Calu3 (cell line): ENCODE data around the gene BGLAP. TPM values are rescaled to one million over a fixed set of nuclear protein-coding genes. Genes with fewer than 3 reads are reported as not detected.

ENCODE experiments used
- BruUV-seq: library from RNA; stranded (reverse); fragments of 400-500 nt; replicated peaks from 2 replicates; lab custom pipeline; 2021; lab: Mats Ljungman, UMichigan
- CTCF ChIA-PET: fragments of 300-600 bp; sonication (Branson Sonifier 250); formaldehyde crosslinking; loops from one replicate; lab custom pipeline; 2022; ENCODE audit warnings: antibody characterized with exemption; lab: Charles Lee
- DNase-seq: peaks from one replicate; pipeline ENCODE4 v3.0.0; 2022
- H3K27ac Mint-ChIP-seq: one replicate; pipeline ENCODE4 v1.8.0; 2022; ENCODE audit warnings: mixed read lengths; ENCODE audit not compliant: unreplicated experiment
- H3K27me3 Mint-ChIP-seq: one replicate; pipeline ENCODE4 v1.8.0; 2022; ENCODE audit warnings: mixed read lengths; ENCODE audit not compliant: unreplicated experiment
- H3K36me3 Mint-ChIP-seq: one replicate; pipeline ENCODE4 v1.8.0; 2022; ENCODE audit warnings: mild to moderate bottlenecking, moderate library complexity, mixed read lengths; ENCODE audit not compliant: insufficient read depth, unreplicated experiment
- H3K4me1 Mint-ChIP-seq: one replicate; pipeline ENCODE4 v1.8.0; 2022; ENCODE audit warnings: mild to moderate bottlenecking, low read depth, mixed read lengths; ENCODE audit not compliant: unreplicated experiment
- H3K4me3 Mint-ChIP-seq: one replicate; pipeline ENCODE4 v1.8.0; 2022; ENCODE audit warnings: mild to moderate bottlenecking, low read depth, moderate library complexity, mixed read lengths; ENCODE audit not compliant: unreplicated experiment
- H3K9me3 Mint-ChIP-seq: one replicate; pipeline ENCODE4 v1.8.0; 2022; ENCODE audit warnings: low read depth, mixed read lengths; ENCODE audit not compliant: unreplicated experiment
- CTCF ChIP-seq: fragments of 200-600 bp; IDR thresholded peaks from one replicate; pipeline ENCODE4 v1.8.0; 2022; ENCODE audit warnings: antibody characterized with exemption; ENCODE audit not compliant: unreplicated experiment
- intact Hi-C: fragments of 100-400 bp; cut with micrococcal nuclease; formaldehyde crosslinking; loops from one replicate; pipeline ENCODE4 v1.10.0; 2022; ENCODE audit not compliant: unreplicated experiment
- total RNA-seq: library from RNA; stranded (reverse); gene quantifications from 2 replicates; pipeline ENCODE4 v1.2.3, GENCODE V29; 2022

The BGLAP gene
- total RNA-seq, 1 experiment from 2014 or later: 2.6 TPM

- BruUV-seq: no TSS peak
- TF ChIP-seq CTCF: no peak
- Mint-ChIP-seq H3K36me3 (peaks cover 72% of the 10 kb centered on the region), H3K4me1 (peaks cover 14% of the 10 kb centered on the region), H3K27me3 (no peaks in the 10 kb centered on the region), H3K4me3 (no peak overlapping the region), H3K27ac (no peak overlapping the region), H3K9me3 (no peaks in the 10 kb centered on the region)
- DNase-seq: no peak
- CTCF ChIA-PET: interaction anchor here (0.6 to 0.7 kb wide), 2 partner anchors 16 to 241 kb away, joined by 3 read pairs; no protein-coding TSS in a partner anchor
- intact Hi-C loops: loop anchor here (5.0 kb wide), 2 partner anchors 57 to 222 kb away; partner anchors contain the start of genes CCT3, MEF2D and TSACC
Observed at GRCh38 chr1:156279837-156280236, 37.9 kb downstream of the BGLAP start.

- intact Hi-C loops: loop anchor here (5.0 kb wide), 2 partner anchors 56 to 221 kb away; partner anchors contain the start of genes CCT3, MEF2D and TSACC
- peak overlapping the region; percentile 72 for H3K4me3 Mint-ChIP-seq
- peak overlapping the region; percentile 78 for H3K27ac Mint-ChIP-seq
- no peaks in the 10 kb centered on the region for H3K27me3 Mint-ChIP-seq
- H3K36me3 Mint-ChIP-seq: peaks cover 60% of the 10 kb centered on the region
- BruUV-seq: no TSS peak
- TF ChIP-seq CTCF: no peak
- peaks cover 19% of the 10 kb centered on the region for H3K4me1 Mint-ChIP-seq
- peak; percentile 38 for DNase-seq
- no peaks in the 10 kb centered on the region for H3K9me3 Mint-ChIP-seq
- CTCF ChIA-PET: interaction anchor here (2.0 to 2.2 kb wide), 2 partner anchors 104 to 135 kb away, joined by 6 to 8 read pairs; no protein-coding TSS in a partner anchor
Observed at GRCh38 chr1:156281281-156281680, 39.3 kb downstream of the BGLAP start.

GRCh38 chr1:156281693-156282478 lies 39.9 kb downstream of the BGLAP start:
- CTCF ChIA-PET: interaction anchor here (1.2 to 2.2 kb wide), 6 partner anchors 10 to 136 kb away, joined by 3 to 8 read pairs (median 6); partner anchors contain the start of genes CCT3, GLMP and TSACC
- Mint-ChIP-seq H3K4me3 (peak overlapping the region; percentile 72), H3K4me1 (peaks cover 19% of the 10 kb centered on the region), H3K27ac (peak overlapping the region; percentile 78), H3K27me3 (no peaks in the 10 kb centered on the region), H3K9me3 (no peaks in the 10 kb centered on the region), H3K36me3 (peaks cover 54% of the 10 kb centered on the region)
- TSS peak; percentile 43 for BruUV-seq
- no peak for TF ChIP-seq CTCF
- intact Hi-C loops: loop anchor here (5.0 kb wide), 2 partner anchors 55 to 220 kb away; partner anchors contain the start of genes CCT3, MEF2D and TSACC
- no peak for DNase-seq

GRCh38 chr1:156282479-156283222 lies 40.7 kb downstream of the BGLAP start, which contains the start of gene SMG5:
TSS of gene SMG5 (minus strand) at chr1:156282825. CDS start at chr1:156282680, 145 bp downstream.
- no TSS peak for BruUV-seq
- no peak for TF ChIP-seq CTCF
- H3K27me3 Mint-ChIP-seq: no peaks in the 10 kb centered on the region
- peak within 1 kb of the TSS; percentile 78 for H3K27ac Mint-ChIP-seq
- CTCF ChIA-PET: interaction anchor here (0.7 to 2.2 kb wide), 10 partner anchors 9 to 560 kb away, joined by 3 to 8 read pairs (median 4); partner anchors contain the start of genes CCT3, GLMP, LMNA and TSACC
- peak within 1 kb of the TSS; percentile 72 for H3K4me3 Mint-ChIP-seq
- H3K36me3 Mint-ChIP-seq: peaks cover 46% of the 10 kb centered on the region
- no peaks in the 10 kb centered on the region for H3K9me3 Mint-ChIP-seq
- intact Hi-C loops: loop anchor here (5.0 kb wide), 2 partner anchors 55 to 220 kb away; partner anchors contain the start of genes CCT3, MEF2D and TSACC
- peaks cover 19% of the 10 kb centered on the region for H3K4me1 Mint-ChIP-seq
- peak; percentile 98 for DNase-seq
